ENCODE data around the gene WASF1.

DNA sequence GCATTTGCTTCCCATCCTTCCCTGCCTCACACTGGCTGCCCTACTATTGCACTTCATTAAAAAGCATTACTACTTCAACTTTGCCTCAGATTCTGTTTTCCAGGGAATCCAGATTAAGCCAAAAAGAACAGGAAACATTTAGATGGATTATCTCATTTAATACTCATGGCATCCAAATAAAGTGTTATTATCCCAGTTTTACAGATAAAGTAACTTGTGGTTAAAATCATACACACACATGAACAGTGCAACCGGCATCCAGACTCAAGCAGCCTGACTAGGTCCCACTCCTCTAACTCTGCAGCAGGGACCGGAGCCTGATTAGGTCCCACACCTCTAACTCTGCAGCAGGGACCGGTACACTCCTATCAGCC lies 129.0 kb downstream of the WASF1 start:
- TF ChIP-seq POLR2AphosphoS5 (IDR thresholded peaks at IDR 0.05; ENCODE audit: borderline replicate concordance, low read depth, low read length), result no peak
- no peak for TF ChIP-seq EZH2 (IDR thresholded peaks at IDR 0.05)
- TF ChIP-seq FOXP2 (optimal IDR thresholded peaks at IDR 0.05; ENCODE audit: control extremely low read depth, extremely low read length, insufficient read depth), result no peak
